EL (cell line): ENCODE results near the gene TRAPPC4.
"Not testable (repeated sequence)": the region's sequence is repeated elsewhere in the genome, so short reads cannot be mapped to it uniquely, and the experiment has no call there.

Experiments
- DNase-seq: peaks from one replicate; pipeline ENCODE4 v3.0.0-alpha.2; 2016

TRAPPC4 gene

DNA sequence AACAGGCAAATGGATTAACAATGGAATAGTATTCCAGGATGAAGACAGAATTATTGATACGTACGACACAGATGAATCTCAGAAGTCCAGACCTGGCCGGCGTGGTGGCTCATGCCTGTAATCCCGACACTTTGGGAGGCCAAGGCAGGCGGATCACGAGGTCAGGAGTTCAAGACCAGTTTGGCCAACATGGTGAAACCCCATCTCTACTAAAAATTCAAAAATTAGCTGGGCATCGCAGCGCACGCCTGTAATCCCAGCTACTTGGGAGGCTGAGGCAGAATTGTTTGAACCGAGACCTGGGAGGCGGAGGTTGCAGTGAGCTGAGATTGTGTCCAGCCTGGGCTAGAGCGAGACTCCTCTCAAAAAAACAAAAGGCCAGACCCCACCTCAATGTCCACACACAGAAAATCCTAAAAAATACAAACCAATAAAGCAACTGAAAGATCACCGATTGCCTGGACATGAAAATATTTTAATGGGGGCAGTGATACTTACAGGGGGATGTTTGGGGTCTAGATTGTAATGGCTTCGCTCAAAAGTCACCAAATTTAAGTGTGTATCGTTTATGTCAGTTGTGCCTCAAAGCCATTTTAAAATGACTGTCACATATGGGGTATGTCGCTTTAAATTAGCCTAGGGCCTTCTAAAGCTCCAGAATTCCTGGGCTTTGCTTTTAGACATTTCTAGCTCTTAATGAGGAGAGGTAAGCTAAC is 4.2 kb upstream of the TRAPPC4 start:
- DNase-seq, result no peak

- peak; percentile 28 for DNase-seq
Measured at GRCh38 chr11:119015054-119015611, 3.4 kb upstream of the TRAPPC4 start.

DNA sequence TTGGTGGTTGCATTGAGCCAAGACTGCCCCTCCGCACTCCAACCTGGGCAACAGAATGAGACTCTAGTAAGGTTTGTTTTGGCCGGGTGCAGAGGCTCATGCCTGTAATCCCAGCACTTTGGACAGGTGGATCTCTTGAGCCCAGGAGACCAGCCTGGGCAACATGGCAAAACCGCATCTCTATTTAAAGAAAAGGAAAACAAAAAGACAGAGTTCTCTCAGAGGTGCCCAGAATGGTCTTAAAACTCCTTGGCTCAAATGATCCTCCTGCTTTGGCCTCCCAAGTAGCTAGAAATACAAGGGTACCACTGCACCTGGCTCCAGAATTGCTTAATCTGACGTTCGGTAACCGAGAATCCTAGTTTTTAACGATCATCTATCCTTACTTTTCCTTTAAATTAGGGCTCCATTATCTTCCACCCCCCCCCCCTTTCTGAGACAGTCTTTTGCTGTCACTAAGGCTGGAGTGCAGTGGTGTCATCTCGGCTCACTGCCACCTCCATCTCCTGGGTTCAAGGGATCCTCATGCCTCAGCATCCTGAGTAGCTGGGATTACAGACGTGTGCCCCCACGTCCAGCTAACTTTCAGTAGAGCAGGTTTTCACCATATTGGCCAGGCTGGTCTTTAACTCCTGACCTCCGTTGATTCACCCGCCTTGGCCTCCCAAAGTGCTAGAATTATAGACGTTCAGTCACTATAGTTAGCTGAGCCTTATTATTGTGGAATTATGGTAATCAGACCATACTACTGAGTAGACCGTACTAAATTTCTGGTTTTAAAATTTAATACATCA is 2.2 kb upstream of the TRAPPC4 start:
- no peak for DNase-seq

GRCh38 chr11:119017377-119017776 is 1.2 kb upstream of the TRAPPC4 start:
- DNase-seq, result not testable (repeated sequence)

GRCh38 chr11:119019996-119020395 is 1.4 kb downstream of the TRAPPC4 start:
- no peak for DNase-seq

DNA sequence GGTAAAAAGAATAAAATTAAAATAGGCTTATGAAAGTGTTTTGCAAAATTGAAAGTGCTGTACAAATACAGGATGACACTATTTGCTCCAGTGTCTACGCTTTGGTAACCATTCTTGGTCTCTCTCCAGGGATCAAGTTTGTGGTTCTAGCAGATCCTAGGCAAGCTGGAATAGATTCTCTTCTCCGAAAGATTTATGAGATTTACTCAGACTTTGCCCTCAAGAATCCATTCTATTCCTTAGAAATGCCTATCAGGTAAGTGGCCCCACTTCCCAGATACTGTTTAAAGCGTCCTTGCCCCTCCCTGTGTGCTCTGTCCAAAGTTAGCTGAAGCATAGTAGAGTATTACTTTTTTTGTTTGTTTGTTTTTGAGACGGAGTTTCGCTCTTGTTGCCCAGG is 3.1 kb downstream of the TRAPPC4 start:
- no peak for DNase-seq

GRCh38 chr11:119023741-119024140 is 5.2 kb downstream of the TRAPPC4 start:
- DNase-seq, result peak; percentile 49

DNA sequence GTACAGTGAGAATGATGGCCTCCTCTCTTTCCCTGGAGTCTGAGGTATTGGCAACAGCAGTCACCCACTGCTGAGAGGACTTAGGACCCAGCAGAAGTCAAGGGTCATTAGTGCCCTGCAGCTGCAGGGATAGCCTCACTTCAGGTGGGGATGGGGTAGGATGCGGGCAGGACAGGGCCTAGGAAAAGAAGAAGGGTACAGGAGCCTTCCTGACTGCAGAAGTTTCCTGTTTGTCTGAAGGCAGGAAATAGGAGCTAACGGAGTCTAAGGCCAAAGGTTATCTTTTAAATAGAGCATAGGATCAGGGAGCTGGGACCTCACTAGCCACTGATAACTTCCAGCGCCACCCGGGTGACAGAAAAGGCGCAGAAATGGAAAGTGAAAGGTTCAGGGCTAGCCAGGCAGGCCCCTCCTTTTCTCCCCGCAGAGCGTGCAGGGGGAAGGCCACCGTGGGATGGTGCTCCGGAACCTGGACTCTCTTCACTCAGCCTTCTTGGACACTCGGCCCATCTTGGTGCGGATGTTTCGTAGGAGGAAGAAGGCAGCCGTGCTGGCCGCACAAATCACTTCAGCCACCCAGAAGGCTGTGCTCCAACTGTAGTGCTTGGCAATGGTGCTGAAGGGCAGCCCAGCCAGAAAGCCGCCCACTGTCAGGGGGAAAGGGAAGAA is 6.0 kb downstream of the TRAPPC4 start:
- no peak for DNase-seq

GRCh38 chr11:119025099-119025473 is 6.5 kb downstream of the TRAPPC4 start:
- DNase-seq, result no peak

DNA sequence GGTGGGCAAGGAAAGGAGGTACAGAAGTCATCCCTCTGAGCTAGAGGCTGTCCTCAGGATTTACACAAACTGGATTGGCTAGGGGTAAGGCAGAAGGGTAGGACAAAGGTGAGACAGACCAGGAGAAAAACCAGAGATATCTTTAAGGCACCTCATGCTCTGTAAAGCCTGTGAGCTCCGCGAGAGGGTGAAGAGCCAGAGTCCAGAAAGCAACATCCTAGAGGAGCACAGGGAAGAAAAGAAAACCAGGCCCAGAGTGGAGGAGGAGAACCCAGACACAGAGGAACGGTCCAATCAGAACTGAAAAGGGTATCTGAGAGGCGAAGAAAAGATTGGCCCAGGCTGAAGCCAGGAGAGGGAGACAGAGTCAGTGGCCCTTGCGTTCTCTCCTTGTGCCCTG is 7.0 kb downstream of the TRAPPC4 start:
- no peak for DNase-seq

DNA sequence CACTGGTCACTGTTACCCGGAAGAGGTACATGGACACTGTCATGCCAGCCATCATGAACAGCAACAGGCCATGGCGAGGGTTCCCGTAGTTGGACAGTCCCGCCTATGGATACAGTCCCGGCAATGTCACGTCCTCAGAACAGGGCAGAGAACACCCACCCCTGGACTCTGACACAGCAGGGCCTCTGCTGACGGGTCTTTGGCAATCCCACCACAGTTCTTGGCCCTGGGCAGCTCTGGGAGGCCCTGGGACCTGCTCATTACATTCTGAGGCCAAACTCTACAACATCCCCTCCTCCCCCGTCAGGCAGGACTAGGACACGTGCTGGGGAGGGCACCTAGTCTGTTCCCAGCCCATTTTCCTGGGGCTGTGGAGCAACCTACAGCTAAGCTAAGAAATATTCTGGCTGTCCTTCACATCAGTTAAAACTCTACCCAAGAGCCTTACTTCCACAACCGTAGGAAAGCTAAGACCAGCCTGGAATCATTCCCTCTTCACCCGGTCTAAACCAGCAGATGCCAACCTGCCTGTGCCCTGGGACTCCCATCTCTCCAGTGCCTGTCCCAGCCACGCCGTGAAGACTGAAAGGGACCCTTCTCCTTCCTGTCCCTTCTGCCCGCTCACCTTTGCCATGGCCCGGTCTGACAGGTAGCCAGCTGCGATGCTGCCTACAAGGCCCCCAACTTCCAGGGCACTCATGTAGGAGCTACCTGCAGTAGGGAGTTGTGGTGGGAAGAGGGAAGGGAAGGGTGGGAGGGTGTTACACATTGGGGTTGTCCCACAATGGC is 7.6 kb downstream of the TRAPPC4 start:
- no peak for DNase-seq

GRCh38 chr11:119026970-119027369 is 8.4 kb downstream of the TRAPPC4 start:
- no peak for DNase-seq

DNA sequence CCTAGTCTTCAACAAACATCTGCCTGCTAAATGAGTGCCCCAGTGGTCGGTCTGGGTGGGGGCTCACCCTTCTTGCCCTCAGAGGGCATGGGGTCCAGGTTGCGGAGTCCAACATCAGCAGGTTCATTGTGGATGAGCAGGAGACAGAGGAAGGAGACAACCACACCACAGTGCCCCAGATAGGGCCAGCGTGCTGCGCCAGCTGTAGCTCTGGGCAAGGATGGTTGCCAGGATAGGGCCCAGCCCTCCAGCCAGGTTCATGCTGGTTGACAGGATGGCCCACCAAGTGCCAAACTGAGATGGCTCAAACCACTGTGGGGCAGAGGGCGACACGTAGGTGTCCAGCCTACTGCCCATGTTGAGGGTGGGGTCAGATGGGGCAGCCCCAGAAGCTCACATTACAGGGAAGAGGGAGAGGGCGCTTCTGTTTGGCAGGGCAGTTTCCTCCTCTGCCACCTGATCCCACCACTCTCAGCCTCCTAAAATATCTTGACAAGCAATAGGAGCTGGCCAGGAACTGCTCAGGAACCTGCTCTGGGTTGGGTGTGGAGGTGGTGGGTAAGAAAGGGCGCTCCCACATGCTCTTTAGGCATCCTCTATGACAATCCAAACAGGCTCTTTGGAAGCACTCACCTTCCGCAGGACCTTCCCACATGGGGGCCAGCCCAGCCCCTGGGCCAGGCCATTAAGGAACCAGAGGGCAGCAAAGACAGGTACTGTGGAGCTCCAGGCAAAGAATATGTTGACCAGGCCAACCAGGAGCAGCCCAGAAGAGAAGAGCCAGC is 9.2 kb downstream of the TRAPPC4 start:
- DNase-seq, result no peak

- DNase-seq, result no peak
Measured at GRCh38 chr11:119028346-119029068, 9.9 kb downstream of the TRAPPC4 start.

DNA sequence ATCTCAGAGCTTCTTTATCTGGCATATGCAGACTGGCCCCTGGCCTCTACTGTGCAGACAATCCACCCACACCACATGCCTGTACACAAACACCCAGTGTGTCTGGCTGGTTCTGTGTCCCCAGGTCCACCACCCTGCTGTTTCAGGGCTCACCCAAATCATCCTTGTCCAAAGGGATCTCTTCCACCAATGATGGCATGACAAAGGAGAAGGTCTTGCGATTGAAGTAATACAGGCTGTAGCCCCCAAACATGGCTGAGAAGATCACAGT is 10.4 kb downstream of the TRAPPC4 start:
- no peak for DNase-seq

GRCh38 chr11:119029340-119030028 is 10.9 kb downstream of the TRAPPC4 start:
- no peak for DNase-seq

GRCh38 chr11:119030029-119030328 is 11.4 kb downstream of the TRAPPC4 start:
- DNase-seq, result no peak

- peak; percentile 97 for DNase-seq
Measured at GRCh38 chr11:119030329-119031047, 11.9 kb downstream of the TRAPPC4 start, which contains the start of gene SLC37A4. Gene SLC37A4 (minus strand): TSS chr11:119030877.

GRCh38 chr11:119031912-119032280 is 13.3 kb downstream of the TRAPPC4 start:
- DNase-seq, result no peak

GRCh38 chr11:119033421-119033820 is 14.9 kb downstream of the TRAPPC4 start:
- DNase-seq, result not testable (repeated sequence)
